K562 (cell line): ENCODE measurements around the gene WDR20. TPM values are rescaled to one million over a fixed set of nuclear protein-coding genes. Genes with fewer than 3 reads are reported as not detected.

Source experiments
- ATAC-seq: fragments of 200-7000 bp; cut with Tn5 transposase; 3 replicates; pipeline ENCODE4 v1.9.1; 2020; ENCODE audit warnings: moderate library complexity
- BruUV-seq: library from RNA; stranded (reverse); fragments of 400-500 nt; replicated peaks from 2 replicates; lab custom pipeline; 2021; lab: Mats Ljungman, UMichigan
- CTCF ChIA-PET: fragments of 300-600 bp; formaldehyde crosslinking; extraction: SDS; loops from one replicate; lab custom pipeline; 2021; ENCODE audit warnings: low intra/inter-chr PET ratio; lab: Yijun Ruan, JAX
- POLR2A ChIA-PET: fragments of 300-600, 350-650 bp; sonication (Branson Sonifier 250); formaldehyde crosslinking; extraction: SDS; loops from one replicate; lab custom pipeline; 2021; ENCODE audit warnings: antibody characterized with exemption, inconsistent platforms; lab: Yijun Ruan, JAX
- DNase-seq, 4 experiments: peaks; one replicate each; pipeline versions ENCODE4 v3.0.0 to v3.0.0-alpha.2; 2011 to 2018; ENCODE audit warnings: low spot score in 3 of 4, mixed read lengths in 3 of 4; ENCODE audit errors: extremely low read depth in 1 of 4
- FAIRE-seq: peaks from 2 replicates; lab custom pipeline; 2011; peaks lifted over from hg19 to GRCh38; lab: Jason Lieb, UNC
- H2AFZ ChIP-seq: 2 replicates; pipeline ENCODE4 v1.6.0; 2011; ENCODE audit warnings: low read depth, low read length, control low read depth, inconsistent platforms
- H3K27ac ChIP-seq: fragments of 200-600 bp; 3 replicates; pipeline ENCODE4 v1.8.0; 2011; ENCODE audit warnings: low read depth, mild to moderate bottlenecking, control low read depth, inconsistent platforms, low read length, moderate library complexity, mixed read lengths; ENCODE audit errors: extremely low read depth
- H3K27me3 ChIP-seq, 2 experiments: fragments of 300-600 bp in 1 of 2; 2 replicates in 1 of 2; 3 replicates in 1 of 2; pipeline versions ENCODE4 v1.6.0 to v1.8.0; 2011; ENCODE audit warnings: inconsistent platforms in 2 of 2, low read length in 2 of 2, mild to moderate bottlenecking in 1 of 2, mixed read lengths in 1 of 2, moderate library complexity in 1 of 2; ENCODE audit not compliant: control insufficient read depth in 2 of 2, insufficient read depth in 2 of 2
- H3K36me3 ChIP-seq: fragments of 300-600 bp; 3 replicates; pipeline ENCODE4 v1.8.0; 2011; ENCODE audit warnings: mild to moderate bottlenecking, low read length, inconsistent platforms; ENCODE audit not compliant: control insufficient read depth, insufficient read depth
- H3K4me1 ChIP-seq, 2 experiments: fragments of 200-600 bp in 1 of 2; replicated peaks in 1 of 2; 2 replicates in 1 of 2; 3 replicates in 1 of 2; pipeline versions ENCODE4 v1.5.1 to v1.8.0; 2011; ENCODE audit warnings: inconsistent platforms in 2 of 2, low read length in 2 of 2, mild to moderate bottlenecking in 1 of 2, mixed read lengths in 1 of 2, moderate library complexity in 1 of 2; ENCODE audit not compliant: control insufficient read depth in 2 of 2, insufficient read depth in 2 of 2
- H3K4me2 ChIP-seq: 2 replicates; pipeline ENCODE4 v1.6.1; 2011; ENCODE audit warnings: low read length, control low read depth, inconsistent platforms, mixed read lengths; ENCODE audit not compliant: insufficient read depth
- H3K4me3 ChIP-seq: fragments of 200-600 bp; sonication (generic), shearing (Covaris generic); 2 replicates; pipeline ENCODE4 v1.5.1; 2016; ENCODE audit warnings: control low read depth, inconsistent platforms
- H3K79me2 ChIP-seq: fragments of 200-600 bp; 3 replicates; pipeline ENCODE4 v1.8.0; 2011; ENCODE audit warnings: low read length, inconsistent platforms; ENCODE audit not compliant: control insufficient read depth, insufficient read depth
- H3K9ac ChIP-seq, 2 experiments: 2 replicates each; pipeline versions ENCODE4 v1.6.0 to v1.6.1; 2011; ENCODE audit warnings: low read depth in 2 of 2, low read length in 2 of 2, control low read depth in 1 of 2, inconsistent platforms in 1 of 2, mild to moderate bottlenecking in 1 of 2, mixed read lengths in 1 of 2; ENCODE audit not compliant: insufficient read depth in 1 of 2
- H3K9me1 ChIP-seq: one replicate; pipeline ENCODE4 v1.6.0; 2011; ENCODE audit warnings: inconsistent platforms, mild to moderate bottlenecking, low read length, moderate library complexity; ENCODE audit not compliant: control insufficient read depth, insufficient read depth
- H3K9me3 ChIP-seq: replicated peaks from 2 replicates; pipeline ENCODE4 v1.5.1; 2011; ENCODE audit warnings: low read depth, low read length, inconsistent platforms; ENCODE audit not compliant: control insufficient read depth, insufficient read depth
- H4K20me1 ChIP-seq: replicated peaks from 2 replicates; pipeline ENCODE4 v1.6.1; 2011; ENCODE audit warnings: low read length, inconsistent platforms, mixed read lengths; ENCODE audit not compliant: control insufficient read depth, insufficient read depth
- CHD4 ChIP-seq: fragments of 200-600 bp; sonication (generic); IDR thresholded peaks from 3 replicates; pipeline ENCODE4 v1.6.1; 2012; ENCODE audit warnings: low read depth, mild to moderate bottlenecking, mixed read lengths, low read length, inconsistent platforms; ENCODE audit not compliant: insufficient read depth, insufficient replicate concordance, poor library complexity, severe bottlenecking
- KDM4B ChIP-seq, 2 experiments: fragments of 450-650 bp in 1 of 2; sonication (generic) in 1 of 2; IDR thresholded peaks; 2 replicates each; pipeline ENCODE4 v1.6.1; 2016 to 2017; ENCODE audit warnings: borderline replicate concordance in 2 of 2, antibody characterized with exemption in 1 of 2, low read depth in 1 of 2, mild to moderate bottlenecking in 1 of 2
- MBD1 ChIP-seq: fragments of 250-450 bp; sonication (Bioruptor Pico); IDR thresholded peaks from 2 replicates; pipeline ENCODE4 v1.8.0; 2022; ENCODE audit warnings: inconsistent platforms
- MEIS2 ChIP-seq: fragments of 450-650 bp; IDR thresholded peaks from 2 replicates; pipeline ENCODE4 v1.6.1; 2014; ENCODE audit warnings: mild to moderate bottlenecking; ENCODE audit not compliant: partially characterized antibody
- RAD21 ChIP-seq, 2 experiments: fragments of 250-450 bp in 1 of 2; fragments of 450-650 bp in 1 of 2; sonication (Bioruptor Pico) in 1 of 2; formaldehyde crosslinking in 1 of 2; IDR thresholded peaks in 1 of 2; conservative IDR thresholded peaks in 1 of 2; 2 replicates each; pipeline versions ENCODE4 v1.4.0 to v1.8.0; 2020 to 2022; ENCODE audit warnings: mild to moderate bottlenecking in 2 of 2, moderate library complexity in 1 of 2
- WGBS: fragments of 100-300 bp; shearing (Covaris generic); methylation state at CpG from one replicate; pipeline ENCODE4 v1.1.6; 2016; ENCODE audit warnings: low coverage, mixed read lengths; ENCODE audit not compliant: insufficient coverage; ENCODE audit errors: missing lambda C conversion rate; 5-methylcytosine and 5-hydroxymethylcytosine counted together
- in situ Hi-C: fragments of 300-500 bp; cut with MboI; formaldehyde crosslinking; loops from 4 replicates; pipeline ENCODE4 v1.15.0; 2018; ENCODE audit warnings: inconsistent platforms, mixed read lengths
- intact Hi-C: fragments of 100-400 bp; cut with micrococcal nuclease; formaldehyde crosslinking; loops from 2 replicates; pipeline ENCODE4 v1.14.2; 2022
- polyA plus RNA-seq, 8 experiments: library from polyadenylated mRNA; depleted of rRNA in 4 of 8; stranded (reverse) in 5 of 8; unstranded in 3 of 8; fragments of >200 nt; fragmentation: Nextera tagmentation in 2 of 8; fragmentation: Illumina TruSeq in 1 of 8; extraction: Ambion mirVana in 2 of 8; extraction: Trizol in 1 of 8; gene quantifications; 2 replicates each; pipeline versions ENCODE4 v1.2.1 to v1.2.3, GENCODE V29; 2011 to 2014; ENCODE audit warnings: inconsistent platforms in 1 of 8, missing spikeins in 1 of 8
- total RNA-seq, 7 experiments: library from RNA; depleted of rRNA in 6 of 7; stranded (reverse); fragments of >200 nt in 6 of 7; fragmentation: Illumina TruSeq in 2 of 7; extraction: Trizol in 2 of 7; gene quantifications; 2 replicates each; pipeline versions ENCODE4 v1.2.1 to v1.2.3, GENCODE V29; 2011 to 2021; ENCODE audit warnings: low replicate concordance in 1 of 7
- TF ChIP-seq, protein P1 (sequence below): fragments of 250-450 bp; sonication (Bioruptor Pico); IDR thresholded peaks from 2 replicates; pipeline ENCODE4 v1.8.0; 2021; ENCODE audit warnings: borderline replicate concordance, mild to moderate bottlenecking, moderate library complexity; ENCODE audit not compliant: poor library complexity, severe bottlenecking

Gene WDR20
- total and polyA plus RNA-seq, 9 of the 15 experiments (the other 6 are each of a cell fraction or from before 2014, with no cell fraction given): 7.0 to 15.3 (median 11.8) TPM

DNA sequence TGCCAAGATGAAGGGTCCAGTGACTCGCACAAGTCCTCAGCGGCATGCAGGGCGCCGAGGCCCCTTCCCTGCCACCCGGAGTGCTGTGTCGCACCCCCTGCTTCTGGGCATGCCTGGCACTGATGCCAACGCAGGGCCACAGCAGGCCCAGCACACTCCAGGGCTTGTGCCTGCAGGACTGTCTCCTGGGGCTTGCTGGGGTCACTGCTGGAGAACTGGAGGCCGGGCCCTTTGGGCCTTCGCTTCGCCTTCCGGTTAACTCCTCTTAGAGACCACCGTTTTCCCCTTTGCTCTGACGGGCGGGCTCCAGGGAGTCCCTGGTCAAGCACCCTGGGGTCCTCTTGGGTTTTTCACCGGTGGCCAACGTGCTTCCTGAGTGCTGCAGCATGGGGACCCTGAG lies 79.6 kb downstream of the WDR20 start:
- BruUV-seq: no TSS peak
- no peak overlapping the region for H3K4me2 ChIP-seq
- no peak for ATAC-seq

More for the DNA sequence above, 79.6 kb downstream of the WDR20 start:
- WGBS: 94% methylated on average over 6 of the region's 16 CpGs
- Histone ChIP-seq H3K36me3 (peaks cover 4% of the 10 kb centered on the region; the same call in 1 of the 3 replicates), H4K20me1 (no peaks in the 10 kb centered on the region), H3K27ac (no peak overlapping the region), H2AFZ (no peak overlapping the region), H3K9me1 (no peaks in the 10 kb centered on the region), H3K27me3 (no peaks in the 10 kb centered on the region), H3K4me1 (peaks cover 0 to 9% of the 10 kb centered on the region in 2 experiments; a peak in 2 of 5 replicates), H3K9me3 (no peaks in the 10 kb centered on the region), H3K79me2 (no peaks in the 10 kb centered on the region; the same call in 2 of the 3 replicates), H3K9ac (no peak overlapping the region), H3K4me3 (no peak overlapping the region)
- FAIRE-seq: no peak
- DNase-seq: no peak
- TF ChIP-seq, protein P1, sequence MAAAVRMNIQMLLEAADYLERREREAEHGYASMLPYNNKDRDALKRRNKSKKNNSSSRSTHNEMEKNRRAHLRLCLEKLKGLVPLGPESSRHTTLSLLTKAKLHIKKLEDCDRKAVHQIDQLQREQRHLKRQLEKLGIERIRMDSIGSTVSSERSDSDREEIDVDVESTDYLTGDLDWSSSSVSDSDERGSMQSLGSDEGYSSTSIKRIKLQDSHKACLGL (CRISPR knock-in tag): no peak
- TF ChIP-seq RAD21 (CRISPR knock-in tag; conservative IDR thresholded peaks at IDR 0.05 in 1 of 2, IDR thresholded peaks at IDR 0.05 in 1 of 2) (no peak), MBD1 (CRISPR knock-in tag) (no peak), CHD4 (no peak), MEIS2 (no peak), KDM4B (IDR thresholded peaks at IDR 0.05; ENCODE audit: borderline replicate concordance in 2 of 2, low read depth in 1 of 2) (no peak)
- in situ Hi-C loops (no loop called here), intact Hi-C loops (no loop called here)
- ChIA-PET POLR2A (no interaction called here), CTCF (no interaction called here)
